CD4-positive, CD25-positive, alpha-beta regulatory T cell (primary cell): ENCODE data around the gene PDIA5. TPM values are rescaled to one million over a fixed set of nuclear protein-coding genes. Genes with fewer than 3 reads are reported as not detected.
A peak's percentile ranks its signal among the peaks of the same experiment; 100 is the strongest.

Experiments used
- ATAC-seq, 2 donors: fragments of 150-1000 bp; cut with Tn5 transposase; one replicate each; pipeline ENCODE4 v1.10.0; 2021; ENCODE audit warnings: low read depth in 2 of 2, moderate number of reproducible peaks in 2 of 2, moderate library complexity in 1 of 2
- DNase-seq, 3 donors: peaks; one replicate each; pipeline versions ENCODE4 v3.0.0 to v3.0.0-alpha.2; 2012 to 2022; ENCODE audit warnings: mixed read lengths in 1 of 3
- H3K27ac ChIP-seq: one replicate; pipeline ENCODE4 v1.7.0; 2013; ENCODE audit warnings: mild to moderate bottlenecking, low read length; ENCODE audit not compliant: insufficient read depth, poor library complexity, severe bottlenecking
- H3K27me3 ChIP-seq: one replicate; pipeline ENCODE4 v1.7.0; 2013; ENCODE audit warnings: low read length; ENCODE audit not compliant: control insufficient read depth, insufficient read depth
- H3K36me3 ChIP-seq: one replicate; pipeline ENCODE4 v1.7.0; 2013; ENCODE audit warnings: mild to moderate bottlenecking, low read length, moderate library complexity; ENCODE audit not compliant: control insufficient read depth, insufficient read depth
- H3K4me1 ChIP-seq: 2 replicates; pipeline ENCODE4 v1.7.0; 2013; ENCODE audit warnings: mild to moderate bottlenecking, low read length; ENCODE audit not compliant: insufficient read depth, control insufficient read depth, poor library complexity, severe bottlenecking
- H3K4me3 ChIP-seq: one replicate; pipeline ENCODE4 v1.7.0; 2013; ENCODE audit warnings: low read depth, mild to moderate bottlenecking, low read length, moderate library complexity
- H3K9me3 ChIP-seq, 2 experiments: 1 replicate in 1 of 2; 2 replicates in 1 of 2; pipeline ENCODE4 v1.7.0; 2013; ENCODE audit warnings: low read length in 2 of 2, mild to moderate bottlenecking in 1 of 2, moderate library complexity in 1 of 2; ENCODE audit not compliant: control insufficient read depth in 2 of 2
- H3K27ac Mint-ChIP-seq, 3 donors: one replicate each; pipeline ENCODE4 v1.8.0; 2020 to 2022; ENCODE audit warnings: mild to moderate bottlenecking in 3 of 3, mixed read lengths in 3 of 3, moderate library complexity in 2 of 3
- H3K27me3 Mint-ChIP-seq: one replicate; pipeline ENCODE4 v1.8.0; 2022; ENCODE audit warnings: mild to moderate bottlenecking, mixed read lengths
- H3K36me3 Mint-ChIP-seq: one replicate; pipeline ENCODE4 v1.8.0; 2020; ENCODE audit warnings: mixed read lengths
- H3K4me1 Mint-ChIP-seq, 4 donors: one replicate each; pipeline ENCODE4 v1.8.0; 2020 to 2022; ENCODE audit warnings: mixed read lengths in 4 of 4, mild to moderate bottlenecking in 1 of 4
- H3K4me3 Mint-ChIP-seq, 4 donors: one replicate each; pipeline ENCODE4 v1.8.0; 2020 to 2022; ENCODE audit warnings: mild to moderate bottlenecking in 4 of 4, mixed read lengths in 4 of 4, moderate library complexity in 3 of 4
- H3K9me3 Mint-ChIP-seq, 7 donors: one replicate each; pipeline ENCODE4 v1.8.0; 2020 to 2022; ENCODE audit warnings: mixed read lengths in 7 of 7, mild to moderate bottlenecking in 3 of 7, moderate library complexity in 2 of 7
- polyA plus RNA-seq, 4 donors: library from polyadenylated mRNA; unstranded; fragments of 300-500 nt; fragmentation: Illumina TruSeq; gene quantifications; one replicate each; pipeline ENCODE4 v1.2.3, GENCODE V29; 2021
- total RNA-seq: library from RNA; stranded (reverse); gene quantifications from one replicate; pipeline ENCODE4 v1.2.3, GENCODE V29; 2022

The PDIA5 gene
- total and polyA plus RNA-seq, 5 donors from 2014 or later = 0.92 to 2.6 (median 1.3) TPM

DNA sequence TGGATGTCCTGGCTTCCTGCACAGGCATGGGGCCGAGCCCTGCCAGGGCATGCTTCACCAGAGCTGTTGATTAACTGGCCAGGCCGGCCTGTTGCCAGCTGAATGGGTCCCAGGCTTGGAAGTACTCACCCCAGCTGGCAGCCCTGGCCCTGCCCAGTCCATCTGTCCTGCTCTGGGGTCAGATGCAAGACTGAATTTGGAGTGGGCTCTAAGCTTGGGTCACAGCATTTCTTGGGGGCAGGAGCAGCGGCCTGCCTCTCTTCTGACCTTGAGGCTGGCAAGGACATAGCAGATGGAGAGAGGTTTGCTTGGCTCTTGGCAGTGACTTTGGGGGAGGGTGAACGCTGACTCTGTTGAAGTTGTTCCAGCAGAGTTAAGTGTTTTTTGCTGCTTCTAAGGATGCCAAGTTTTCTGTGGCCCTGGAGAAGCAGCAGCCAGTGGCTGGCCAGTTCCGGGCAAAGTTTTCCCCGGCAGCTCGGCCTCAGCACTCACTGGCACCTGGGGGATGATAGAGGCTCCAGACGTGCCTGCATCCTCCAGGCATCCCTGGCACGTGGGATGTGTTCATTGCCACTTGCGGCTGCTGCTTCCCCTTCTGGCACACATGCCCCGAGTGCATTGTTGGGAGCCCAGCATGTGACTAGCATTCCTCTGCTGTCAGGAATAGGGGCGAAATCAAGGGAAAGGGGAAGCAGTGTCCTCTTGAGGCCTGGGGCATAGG lies 22.9 kb downstream of the PDIA5 start:
- Histone ChIP-seq H3K27ac (no peak overlapping the region), H3K27me3 (no peaks in the 10 kb centered on the region), H3K4me1 (no peaks in the 10 kb centered on the region), H3K4me3 (no peak overlapping the region), H3K9me3 (no peaks in the 10 kb centered on the region), H3K36me3 (no peaks in the 10 kb centered on the region)
- H3K9me3 Mint-ChIP-seq = no peaks in the 10 kb centered on the region
- ATAC-seq (no peak), DNase-seq (no peak)
- H3K36me3 Mint-ChIP-seq = peaks cover 8% of the 10 kb centered on the region
- H3K4me1 Mint-ChIP-seq = peaks cover 0 to 8% (median 1%) of the 10 kb centered on the region in 4 donors
- H3K4me3 Mint-ChIP-seq = no peak overlapping the region
- no peaks in the 10 kb centered on the region for H3K27me3 Mint-ChIP-seq
- peak overlapping the region in 1 of 3 donors; percentile 53 for H3K27ac Mint-ChIP-seq

DNA sequence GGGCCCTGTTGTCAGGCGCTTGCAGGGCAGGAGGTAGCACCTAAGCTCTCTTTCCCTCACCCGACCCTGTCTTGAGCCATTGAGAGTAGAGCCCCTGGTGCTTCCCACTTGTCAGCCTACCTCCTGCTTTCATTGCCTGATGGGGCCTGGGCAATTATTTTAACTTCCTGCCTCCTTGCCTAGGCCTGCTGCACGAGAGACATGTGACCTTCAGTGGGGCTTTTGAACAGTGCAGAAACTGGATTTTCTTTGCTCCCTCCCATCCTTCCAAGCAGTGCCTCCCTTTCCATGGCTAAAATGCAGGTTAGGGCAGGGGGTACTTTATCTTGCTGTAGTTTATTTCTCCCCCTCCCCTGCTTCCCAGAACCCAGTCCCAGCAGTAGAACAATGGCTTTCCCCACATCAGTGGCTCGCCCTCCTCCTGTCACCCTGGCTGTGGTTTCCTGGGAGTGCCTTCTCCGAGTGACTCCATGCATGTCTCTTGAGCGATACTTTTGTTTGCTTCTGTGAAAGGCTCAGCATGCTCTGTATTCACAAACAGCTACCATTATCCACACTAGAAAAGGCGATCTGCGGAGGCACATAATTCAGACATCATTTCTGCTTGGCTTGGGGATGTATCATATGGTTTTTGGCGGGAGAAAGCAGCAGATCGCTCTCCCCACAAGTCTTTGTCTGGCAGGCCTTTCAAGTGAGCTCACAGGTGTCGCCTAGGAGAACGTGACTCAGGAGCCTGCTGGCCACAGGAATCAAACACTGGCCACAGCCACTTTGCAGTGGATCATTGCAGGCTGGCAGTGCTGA lies 24.1 kb downstream of the PDIA5 start:
- H3K27ac ChIP-seq = no peak overlapping the region
- no peak for ATAC-seq

DNA sequence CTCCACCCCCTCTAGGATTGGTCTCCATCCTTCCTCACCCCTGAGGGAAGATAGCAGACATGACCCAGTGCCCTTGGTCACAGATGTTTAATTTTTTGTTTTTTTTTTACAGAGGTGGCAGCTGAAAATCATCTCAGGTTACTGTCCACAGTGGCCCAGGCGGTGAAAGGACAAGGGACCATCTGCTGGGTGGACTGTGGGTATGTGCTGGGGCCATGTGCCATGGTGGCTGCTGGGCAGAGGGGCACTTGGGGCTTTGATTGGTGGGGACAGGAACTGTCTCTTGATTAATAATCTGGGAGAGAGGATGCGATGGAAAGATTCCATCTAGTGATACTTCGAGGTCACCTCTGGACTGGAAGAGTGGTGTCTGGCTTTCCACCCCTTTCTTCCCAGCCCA lies 25.4 kb downstream of the PDIA5 start:
- Histone ChIP-seq H3K36me3 (no peaks in the 10 kb centered on the region), H3K4me1 (no peaks in the 10 kb centered on the region), H3K27ac (no peak overlapping the region), H3K9me3 (no peaks in the 10 kb centered on the region), H3K27me3 (no peaks in the 10 kb centered on the region), H3K4me3 (no peak overlapping the region)
- peaks cover 0 to 6% (median 0%) of the 10 kb centered on the region in 4 donors for H3K4me1 Mint-ChIP-seq
- DNase-seq (no peak), ATAC-seq (no peak)
- H3K27me3 Mint-ChIP-seq = no peaks in the 10 kb centered on the region
- H3K27ac Mint-ChIP-seq = no peak overlapping the region
- H3K4me3 Mint-ChIP-seq = no peak overlapping the region
- H3K9me3 Mint-ChIP-seq = no peaks in the 10 kb centered on the region
- peaks cover 14% of the 10 kb centered on the region for H3K36me3 Mint-ChIP-seq

More for the DNA sequence above, 24.1 kb downstream of the PDIA5 start:
- H3K27ac Mint-ChIP-seq = no peak overlapping the region
- peak in 1 of 3 donors; percentile 21 for DNase-seq
- Histone ChIP-seq H3K4me3 (no peak overlapping the region), H3K4me1 (no peaks in the 10 kb centered on the region), H3K36me3 (no peaks in the 10 kb centered on the region), H3K9me3 (no peaks in the 10 kb centered on the region), H3K27me3 (no peaks in the 10 kb centered on the region)
- H3K9me3 Mint-ChIP-seq = no peaks in the 10 kb centered on the region
- no peak overlapping the region for H3K4me3 Mint-ChIP-seq
- H3K4me1 Mint-ChIP-seq = peaks cover 0 to 6% (median 0%) of the 10 kb centered on the region in 4 donors
- no peaks in the 10 kb centered on the region for H3K27me3 Mint-ChIP-seq
- H3K36me3 Mint-ChIP-seq = peaks cover 12% of the 10 kb centered on the region

DNA sequence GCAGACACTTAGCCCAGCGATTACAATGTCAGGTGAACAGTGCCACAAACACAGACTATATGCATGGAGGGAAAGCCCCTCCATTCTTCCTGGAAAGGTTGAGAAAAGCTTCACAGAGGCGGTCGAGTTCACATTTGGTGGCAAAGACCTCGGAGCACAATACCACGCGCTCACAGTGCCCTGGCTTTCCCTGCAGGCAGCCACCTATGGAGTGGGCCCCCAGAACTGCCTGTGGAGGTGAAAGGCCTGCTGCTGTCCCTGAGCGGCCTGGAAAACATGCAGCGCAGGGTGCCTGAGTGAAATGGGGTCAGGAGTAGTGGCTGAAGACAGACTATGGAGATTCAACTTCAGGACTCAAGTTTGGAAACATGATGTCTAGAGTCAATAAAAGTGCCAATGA lies 26.9 kb downstream of the PDIA5 start:
- H3K4me1 ChIP-seq = no peaks in the 10 kb centered on the region
- no peaks in the 10 kb centered on the region for H3K36me3 ChIP-seq
- H3K27ac ChIP-seq = no peak overlapping the region
- peaks cover 0 to 1% (median 0%) of the 10 kb centered on the region in 7 donors for H3K9me3 Mint-ChIP-seq
- peaks cover 14% of the 10 kb centered on the region for H3K36me3 Mint-ChIP-seq
- no peak for DNase-seq
- no peaks in the 10 kb centered on the region for H3K27me3 ChIP-seq
- H3K9me3 ChIP-seq = no peaks in the 10 kb centered on the region
- H3K4me1 Mint-ChIP-seq = peaks cover 0 to 6% (median 0%) of the 10 kb centered on the region in 4 donors
- no peak overlapping the region for H3K4me3 ChIP-seq
- ATAC-seq = no peak
- H3K4me3 Mint-ChIP-seq = no peak overlapping the region
- no peak overlapping the region for H3K27ac Mint-ChIP-seq
- no peaks in the 10 kb centered on the region for H3K27me3 Mint-ChIP-seq

DNA sequence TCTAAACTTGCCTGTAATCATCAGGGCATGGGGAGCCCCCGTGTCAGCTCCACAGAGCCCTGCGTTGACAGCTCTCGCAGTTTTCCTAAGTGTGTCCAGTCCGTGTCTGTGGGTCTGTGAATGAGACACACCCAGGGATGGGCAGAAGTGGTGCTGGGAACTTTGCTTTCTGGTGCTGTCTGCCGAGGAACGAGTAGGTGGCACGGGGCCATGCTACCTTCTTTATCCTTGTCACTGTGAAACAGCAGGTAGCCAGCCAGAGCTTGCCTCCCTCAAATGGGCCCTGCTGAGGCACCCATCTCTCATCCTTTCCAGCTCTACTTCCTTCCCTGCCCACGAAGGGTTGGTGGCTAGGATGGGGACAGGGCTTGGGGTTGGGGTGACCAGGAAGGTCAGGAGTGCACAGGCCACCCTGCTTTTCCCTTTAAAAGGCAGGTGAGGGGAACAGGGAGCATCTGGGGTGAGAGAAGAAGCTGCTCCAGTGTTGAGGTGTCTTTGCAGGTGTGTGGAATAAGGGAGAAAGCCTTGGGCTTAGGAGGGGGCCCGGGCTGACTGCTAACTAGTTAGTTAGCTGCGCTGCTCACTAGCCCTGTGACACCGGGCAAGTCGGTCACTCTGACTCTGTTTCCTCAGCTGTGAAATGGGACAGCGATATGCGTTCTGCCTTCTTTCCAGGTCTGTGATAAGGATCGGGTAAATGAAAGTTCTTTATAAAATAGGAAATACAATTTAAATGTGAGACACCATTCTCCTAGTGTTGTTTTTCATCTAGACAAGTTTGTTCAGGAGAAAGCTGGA lies 27.9 kb downstream of the PDIA5 start:
- H3K36me3 ChIP-seq = no peaks in the 10 kb centered on the region
- no peaks in the 10 kb centered on the region for H3K27me3 Mint-ChIP-seq
- H3K4me3 ChIP-seq = no peak overlapping the region
- no peak overlapping the region for H3K27ac Mint-ChIP-seq
- no peak overlapping the region for H3K4me3 Mint-ChIP-seq
- ATAC-seq = no peak
- H3K36me3 Mint-ChIP-seq = peaks cover 14% of the 10 kb centered on the region
- H3K4me1 ChIP-seq = no peaks in the 10 kb centered on the region
- no peak overlapping the region for H3K27ac ChIP-seq
- no peak for DNase-seq
- H3K9me3 Mint-ChIP-seq = peaks cover 0 to 1% (median 0%) of the 10 kb centered on the region in 7 donors
- H3K4me1 Mint-ChIP-seq = peaks cover 0 to 6% (median 0%) of the 10 kb centered on the region in 4 donors
- H3K27me3 ChIP-seq = no peaks in the 10 kb centered on the region
- H3K9me3 ChIP-seq = no peaks in the 10 kb centered on the region

DNA sequence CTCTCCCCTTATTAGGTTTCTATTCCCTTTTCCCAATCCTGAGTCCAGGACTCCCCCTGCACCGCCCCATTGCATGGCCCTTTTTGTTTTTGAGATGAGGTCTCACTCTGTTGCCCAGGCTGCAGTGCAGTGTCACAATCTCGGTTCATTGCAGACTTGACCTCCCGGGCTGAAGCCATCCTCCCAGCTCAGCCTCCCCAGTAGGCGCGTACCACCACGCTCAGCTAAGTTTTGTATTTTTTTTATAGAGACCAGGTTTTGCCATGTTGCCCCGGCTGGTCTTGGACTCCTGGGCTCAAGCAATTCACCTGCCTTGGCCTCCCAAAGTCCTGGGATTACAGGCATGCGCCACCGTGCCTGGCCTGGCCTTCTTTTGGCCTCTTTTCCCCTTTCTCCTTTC lies 29.3 kb downstream of the PDIA5 start:
- Mint-ChIP-seq H3K27ac (peak overlapping the region in 1 of 3 donors; percentile 37), H3K36me3 (peaks cover 14% of the 10 kb centered on the region), H3K27me3 (no peaks in the 10 kb centered on the region), H3K4me3 (no peak overlapping the region), H3K9me3 (peaks cover 0 to 1% (median 0%) of the 10 kb centered on the region in 7 donors), H3K4me1 (peaks cover 0 to 2% (median 0%) of the 10 kb centered on the region in 4 donors)
- no peaks in the 10 kb centered on the region for H3K36me3 ChIP-seq
- H3K4me1 ChIP-seq = no peaks in the 10 kb centered on the region
- DNase-seq (no peak), ATAC-seq (no peak)
- no peak overlapping the region for H3K27ac ChIP-seq
- H3K4me3 ChIP-seq = no peak overlapping the region
- H3K9me3 ChIP-seq = no peaks in the 10 kb centered on the region
- H3K27me3 ChIP-seq = no peaks in the 10 kb centered on the region

DNA sequence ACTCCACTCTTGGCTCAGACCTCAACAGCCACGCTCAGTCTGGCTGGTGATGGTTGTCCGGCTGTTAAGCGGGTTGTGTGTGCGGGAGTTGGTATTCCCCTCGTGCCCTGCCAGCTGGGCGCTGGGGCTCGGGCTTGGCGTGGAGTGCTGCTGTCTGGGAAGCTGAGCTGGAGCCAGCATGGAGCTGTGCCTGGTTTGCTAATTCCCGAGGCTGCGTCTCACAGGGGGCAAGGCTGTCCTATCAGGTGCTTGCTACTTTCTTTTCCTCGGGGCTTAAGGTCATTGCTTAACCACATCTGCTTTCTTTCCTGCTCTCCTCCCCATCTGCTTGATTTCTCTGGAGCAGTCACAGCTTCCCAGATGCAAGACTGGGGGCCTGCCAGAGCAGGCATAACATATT lies 29.9 kb downstream of the PDIA5 start:
- Mint-ChIP-seq H3K27me3 (no peaks in the 10 kb centered on the region), H3K9me3 (peaks cover 0 to 1% (median 0%) of the 10 kb centered on the region in 7 donors), H3K27ac (no peak overlapping the region), H3K36me3 (peaks cover 12% of the 10 kb centered on the region), H3K4me3 (no peak overlapping the region), H3K4me1 (no peaks in the 10 kb centered on the region)
- no peaks in the 10 kb centered on the region for H3K27me3 ChIP-seq
- DNase-seq (no peak), ATAC-seq (no peak)
- no peak overlapping the region for H3K27ac ChIP-seq
- H3K4me1 ChIP-seq = no peaks in the 10 kb centered on the region
- no peak overlapping the region for H3K4me3 ChIP-seq
- H3K9me3 ChIP-seq = no peaks in the 10 kb centered on the region
- no peaks in the 10 kb centered on the region for H3K36me3 ChIP-seq
